DMS79 treated with DMSO at 0.1 percent for 48 hours (cell line): ENCODE data around the gene SLC28A2.
"Not testable (repeated sequence)": the region's sequence is repeated elsewhere in the genome, so short reads cannot be mapped to it uniquely, and the experiment has no call there.

Experiments
- DNase-seq: peaks from one replicate; lab custom pipeline; 2025; lab: John Stamatoyannopoulos, UW

SLC28A2 gene

GRCh38 chr15:45251888-45252287 lies at the start of gene SLC28A2:
TSS of gene SLC28A2 (plus strand) at chr15:45252234. CDS start at chr15:45253216, 982 bp downstream.
- no peak for DNase-seq

GRCh38 chr15:45203182-45203581 lies 48.9 kb upstream of the SLC28A2 start:
- DNase-seq: no peak

DNA sequence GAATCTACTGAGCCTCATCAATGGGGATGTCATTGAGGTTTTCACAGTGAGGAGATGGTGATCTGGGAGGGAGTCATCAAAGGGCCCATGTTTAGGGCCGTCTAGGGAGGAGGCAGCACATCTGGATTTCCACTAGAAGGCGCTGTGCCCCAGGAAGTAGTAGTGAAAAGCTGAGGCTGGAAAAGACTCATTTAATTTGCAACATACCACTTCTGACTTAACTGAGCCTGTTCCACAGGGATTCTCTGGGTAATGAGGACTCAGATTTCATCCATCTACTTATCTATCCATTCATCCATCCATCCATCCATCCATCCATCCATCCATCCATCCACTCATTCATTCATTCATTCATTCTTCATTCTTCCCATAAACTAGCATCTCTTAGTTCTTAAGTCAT lies 46.8 kb upstream of the SLC28A2 start:
- peak; percentile 46 for DNase-seq

DNA sequence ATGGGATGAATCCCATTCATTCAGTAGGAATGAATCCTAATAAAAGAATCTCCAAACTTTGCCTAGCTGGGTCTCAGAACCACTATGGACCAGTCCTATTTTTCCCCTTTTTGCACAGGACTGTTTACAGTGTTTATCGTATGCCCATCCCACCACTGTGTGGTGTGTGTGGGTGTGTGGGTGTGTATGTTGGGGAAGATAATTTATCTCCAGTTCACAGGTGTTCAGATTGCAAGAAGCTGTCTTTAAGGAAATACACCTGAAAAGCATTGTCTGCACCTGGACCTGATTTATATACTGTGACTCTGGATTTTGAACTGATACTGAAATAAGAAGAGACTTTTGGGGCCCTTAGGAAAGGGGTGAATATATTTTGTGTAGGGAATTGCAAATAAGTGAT lies 39.5 kb upstream of the SLC28A2 start:
- DNase-seq: no peak

GRCh38 chr15:45221053-45221599 lies 30.9 kb upstream of the SLC28A2 start:
- DNase-seq: no peak

DNA sequence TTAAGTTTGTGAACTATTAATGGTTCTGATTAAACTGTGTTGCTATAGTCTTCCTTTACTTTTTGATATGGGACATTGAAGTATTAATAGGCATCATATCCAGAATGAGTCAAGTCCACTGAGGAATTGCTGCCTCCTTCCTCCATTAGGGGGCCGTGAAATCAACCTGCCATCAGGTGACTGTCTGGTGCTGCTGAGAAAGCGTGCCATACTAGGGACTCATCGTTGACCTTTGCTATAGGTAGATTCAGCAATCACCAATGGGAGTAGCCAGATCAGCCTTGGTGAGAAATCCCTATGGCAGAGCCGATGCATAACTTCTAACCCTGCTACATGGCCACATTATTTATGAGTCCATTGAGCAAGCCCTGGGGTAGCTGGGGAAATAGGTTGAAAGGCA lies 30.1 kb upstream of the SLC28A2 start:
- no peak for DNase-seq

GRCh38 chr15:45224621-45225217 lies 27.3 kb upstream of the SLC28A2 start:
- no peak for DNase-seq

- DNase-seq: no peak
Measured at GRCh38 chr15:45225506-45226273, 26.3 kb upstream of the SLC28A2 start.

GRCh38 chr15:45228931-45229330 lies 23.1 kb upstream of the SLC28A2 start:
- DNase-seq: no peak

- DNase-seq: no peak
Measured at GRCh38 chr15:45230245-45230965, 21.6 kb upstream of the SLC28A2 start.

DNA sequence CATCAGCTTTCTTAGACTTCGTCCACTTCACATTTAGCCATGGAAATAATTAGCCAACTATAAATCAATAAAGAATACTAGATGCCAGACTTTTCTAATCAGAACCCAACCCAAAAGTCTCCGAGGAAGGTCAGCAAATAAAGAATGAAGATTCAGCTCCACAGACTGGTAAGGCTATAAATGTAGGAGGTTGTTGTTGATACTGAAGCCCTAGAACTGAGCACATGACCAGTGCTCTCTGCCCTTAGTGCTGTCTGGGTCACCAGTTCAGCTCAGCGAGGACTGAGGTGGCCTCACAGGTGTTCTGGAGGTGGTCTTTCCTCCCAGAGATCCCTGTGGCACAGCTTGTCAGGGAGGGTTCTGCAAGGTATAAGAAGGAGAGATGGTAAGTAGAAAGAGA lies 20.9 kb upstream of the SLC28A2 start:
- DNase-seq: no peak

DNA sequence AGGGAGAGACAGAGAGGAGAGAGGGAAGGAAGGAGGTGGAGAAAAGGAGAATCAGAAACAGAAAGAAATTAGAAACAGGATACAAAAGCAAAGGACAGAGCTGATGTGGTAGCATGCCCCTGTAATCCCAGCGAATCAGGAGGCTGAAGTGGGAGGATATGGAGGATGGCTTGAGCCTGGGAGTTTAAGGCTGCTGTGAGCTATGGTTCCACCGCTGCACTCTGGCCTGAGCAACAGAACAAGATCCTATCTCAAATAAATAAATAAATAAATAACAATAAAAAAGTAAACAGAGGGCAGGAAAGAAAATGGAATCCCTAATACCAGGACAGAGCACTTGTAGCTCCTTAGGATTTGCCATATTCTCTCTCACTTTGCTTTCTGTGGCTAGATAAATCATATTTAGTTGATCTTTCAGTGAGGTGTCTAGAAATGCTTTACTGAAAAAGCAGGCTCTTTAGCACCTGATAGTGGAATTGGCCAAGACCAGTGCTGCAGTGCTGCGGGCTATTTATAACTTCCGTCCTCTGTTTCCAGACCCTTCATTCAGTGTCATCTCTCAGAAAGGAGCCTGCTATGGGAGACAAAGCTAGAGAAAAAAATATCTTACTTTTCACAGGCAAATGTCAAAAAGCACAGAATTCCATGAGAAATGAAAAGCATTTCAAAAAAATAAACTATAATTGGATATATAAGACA lies 20.0 kb upstream of the SLC28A2 start:
- no peak for DNase-seq

DNA sequence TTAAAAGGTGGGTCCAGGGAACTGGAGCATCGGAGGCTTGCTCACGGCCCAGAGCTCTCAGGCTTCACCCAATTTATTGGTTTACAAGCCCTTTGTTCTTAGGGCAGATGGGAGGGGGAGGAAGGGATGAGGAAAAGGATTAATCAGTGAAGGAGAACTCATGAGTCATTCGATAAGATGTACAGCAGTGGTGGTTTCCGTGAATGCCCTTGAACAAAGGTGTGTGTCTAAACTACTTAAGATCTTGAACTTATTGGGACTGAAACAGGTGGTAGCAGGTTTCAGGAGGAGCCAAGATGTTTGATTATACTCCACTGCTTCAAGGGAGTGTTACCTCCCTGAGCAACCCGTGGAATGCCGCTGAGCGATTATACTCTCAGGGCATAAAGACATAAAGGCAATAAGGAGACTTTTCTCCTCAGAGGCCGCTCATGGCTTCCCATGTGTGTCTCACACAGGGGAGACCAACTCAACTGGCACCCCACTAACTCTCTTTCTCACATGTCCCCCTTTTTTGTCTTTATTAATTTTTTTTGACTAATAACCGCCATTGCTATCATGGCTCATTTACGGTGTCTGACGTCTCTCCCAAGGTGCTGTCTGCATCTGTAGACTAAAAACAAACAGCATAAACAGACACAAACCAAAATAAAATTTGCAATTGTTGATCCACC lies 17.3 kb upstream of the SLC28A2 start:
- DNase-seq: no peak

DNA sequence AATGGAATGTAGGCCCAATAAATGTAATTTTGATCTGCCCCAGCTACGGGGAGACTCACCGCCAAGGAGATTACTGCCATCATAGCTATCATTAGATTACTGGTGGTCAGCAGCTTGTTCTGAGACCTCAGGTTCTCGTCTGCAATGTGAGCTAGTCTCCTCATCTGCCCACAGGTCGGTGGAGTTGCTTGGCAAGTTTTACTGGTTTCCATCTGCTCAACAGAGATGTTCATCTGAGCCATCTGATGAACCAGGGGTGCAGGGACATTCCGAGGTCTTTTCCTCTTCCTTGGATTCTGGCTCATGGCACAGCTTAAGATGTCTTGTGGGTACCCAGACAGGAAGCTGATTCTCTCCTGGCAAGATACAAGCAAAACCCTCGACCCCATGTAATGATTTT lies 15.2 kb upstream of the SLC28A2 start:
- DNase-seq: not testable (repeated sequence)

GRCh38 chr15:45242289-45242688 lies 9.7 kb upstream of the SLC28A2 start:
- no peak for DNase-seq

DNA sequence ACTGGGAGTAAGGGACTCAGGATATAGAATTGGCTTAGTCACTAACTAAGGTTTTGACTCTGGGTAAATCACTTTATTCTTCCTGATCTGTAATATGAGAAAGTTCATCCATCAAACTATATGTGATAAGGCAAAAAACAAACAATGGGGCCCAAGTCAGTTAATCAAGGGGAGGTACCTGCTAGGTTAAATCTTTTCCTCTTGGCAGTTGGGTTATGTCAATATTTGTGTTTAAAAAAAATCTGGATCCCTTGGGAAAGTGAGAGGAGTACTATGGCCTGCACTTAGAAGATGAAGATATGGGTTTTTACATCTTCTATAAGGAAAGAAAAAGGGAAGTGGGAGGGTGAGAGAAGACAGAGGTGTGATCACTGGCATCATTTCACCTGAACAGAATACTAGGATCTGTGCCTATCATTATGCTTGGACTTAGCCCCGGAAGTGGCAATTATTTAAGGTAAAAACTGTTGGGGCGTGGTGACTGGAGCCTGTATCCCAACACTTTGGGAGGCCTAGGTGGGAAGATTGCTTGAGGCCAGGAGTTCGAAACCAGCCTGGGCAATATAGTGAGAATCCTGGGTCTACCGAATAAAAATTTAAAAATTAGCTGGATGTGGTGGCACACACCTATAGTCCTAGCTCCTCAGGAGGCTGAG lies 2.8 kb upstream of the SLC28A2 start:
- no peak for DNase-seq

DNA sequence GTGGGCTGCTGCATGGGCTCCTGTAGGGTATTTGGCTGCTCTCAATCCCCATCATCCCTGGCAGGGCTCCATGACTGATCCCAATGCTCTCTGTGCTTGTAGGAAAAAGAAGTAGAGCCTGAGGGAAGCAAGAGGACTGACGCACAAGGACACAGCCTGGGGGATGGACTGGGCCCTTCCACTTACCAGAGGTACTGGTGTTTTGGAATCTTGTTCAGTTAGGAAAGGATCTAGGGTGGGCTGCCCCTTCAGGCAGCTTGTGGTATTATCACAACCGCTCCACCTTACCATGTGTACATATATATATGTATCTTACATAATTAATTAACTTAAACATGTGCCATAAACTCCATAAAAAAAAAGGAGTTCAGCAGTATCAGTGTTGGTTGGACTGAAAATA lies 1.3 kb downstream of the SLC28A2 start:
- DNase-seq: no peak

DNA sequence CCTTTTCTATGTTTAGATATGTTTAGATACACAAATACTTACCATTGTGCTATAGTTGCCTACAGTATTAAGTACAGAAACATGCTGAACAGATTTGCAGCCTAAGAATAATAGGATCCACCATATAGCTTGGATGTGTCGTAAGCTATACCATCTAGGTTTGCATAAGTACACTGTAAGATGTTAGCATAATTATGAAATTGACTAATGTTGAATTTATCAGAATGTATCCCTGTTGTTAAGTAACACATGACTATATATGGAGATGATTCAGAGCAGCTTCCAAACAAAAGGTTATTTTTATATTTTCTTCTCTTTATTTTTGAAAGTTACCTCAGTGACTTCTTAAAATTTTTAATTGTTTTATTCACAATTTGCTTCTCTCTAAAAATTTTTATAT lies 2.4 kb downstream of the SLC28A2 start:
- DNase-seq: no peak

DNA sequence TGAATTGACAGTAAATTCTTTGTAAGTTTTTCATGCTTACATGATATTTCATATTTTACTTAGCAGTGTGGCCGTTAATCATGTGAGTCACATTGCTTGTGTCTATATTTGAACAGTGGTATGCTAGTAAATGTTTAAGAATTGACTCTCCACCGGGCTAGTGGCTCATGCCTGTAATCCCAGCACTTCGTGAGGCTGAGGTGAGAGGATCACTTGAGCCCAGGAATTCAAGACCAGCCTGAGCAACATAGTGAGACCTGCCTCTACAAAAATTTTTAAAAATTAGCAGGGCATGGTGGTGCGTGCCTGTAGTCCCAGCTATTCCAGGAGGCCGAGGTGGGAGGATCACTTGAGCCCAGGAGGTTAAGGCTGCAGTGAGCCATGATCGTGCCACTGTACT lies 2.8 kb downstream of the SLC28A2 start:
- DNase-seq: not testable (repeated sequence)

DNA sequence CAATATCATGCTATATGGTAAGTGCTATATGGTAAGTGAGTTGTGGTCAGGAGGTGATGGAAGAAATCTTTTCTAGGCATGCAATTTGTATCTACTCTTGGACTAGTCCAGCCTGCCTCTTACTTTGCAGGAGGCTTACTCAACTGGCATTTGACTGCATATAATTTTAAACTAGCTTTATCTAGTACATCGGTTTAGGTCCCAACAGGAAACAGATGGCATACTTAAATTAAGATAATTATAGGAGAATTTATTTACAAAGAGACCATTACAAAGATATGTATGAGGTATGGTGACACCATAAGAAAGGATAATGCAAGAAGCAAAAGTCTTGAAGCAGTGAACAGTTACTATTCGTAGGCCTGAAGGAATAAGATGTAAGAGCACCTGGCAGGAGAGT lies 7.8 kb downstream of the SLC28A2 start:
- DNase-seq: no peak

GRCh38 chr15:45262906-45263461 lies 10.9 kb downstream of the SLC28A2 start:
- no peak for DNase-seq
